NCI-H2081 (cell line): Measurements from ENCODE around the gene PLCL2.

Experiments used
- DNase-seq, 2 experiments: peaks; one replicate each; lab custom pipeline; 2025; lab: John Stamatoyannopoulos, UW

Gene PLCL2

DNA sequence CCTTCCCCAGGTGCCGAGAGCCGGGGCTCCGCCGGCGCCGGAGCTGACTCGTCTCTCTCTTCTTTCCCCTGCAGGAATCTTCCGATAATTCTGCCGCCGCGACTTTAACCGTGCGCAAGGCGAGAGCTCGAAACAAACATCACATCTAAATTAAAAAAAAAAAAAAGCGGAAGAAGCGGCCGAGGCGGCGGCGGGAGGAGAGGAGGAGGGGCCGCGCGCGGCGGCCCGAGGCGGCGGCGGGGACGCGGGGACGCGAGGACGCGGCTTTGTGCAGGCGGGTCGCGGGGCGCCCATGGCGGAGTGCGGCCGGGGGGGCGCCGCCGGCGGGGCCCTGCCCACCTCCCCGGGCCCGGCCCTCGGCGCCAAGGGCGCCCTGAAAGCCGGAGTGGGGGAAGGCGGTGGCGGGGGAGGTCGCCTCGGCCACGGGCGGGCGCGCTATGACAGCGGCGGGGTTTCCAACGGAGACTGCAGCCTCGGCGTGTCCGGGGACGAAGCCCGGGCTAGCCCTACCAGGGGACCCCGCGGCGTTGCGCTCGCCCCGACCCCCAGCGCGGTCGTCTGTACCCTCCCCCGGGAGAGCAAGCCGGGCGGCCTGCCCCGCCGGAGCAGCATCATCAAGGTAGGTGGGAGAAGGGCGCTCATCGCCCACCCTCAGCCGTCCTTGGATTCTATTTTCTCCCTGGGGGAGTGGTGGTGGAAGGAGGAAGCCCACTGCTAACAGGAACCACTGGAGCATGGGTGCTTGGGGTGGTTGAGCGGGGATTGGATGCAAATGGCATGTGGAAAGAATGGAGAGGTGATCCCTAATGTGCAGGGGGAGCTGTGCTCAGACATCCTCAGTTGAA is at the start of gene PLCL2:
Gene PLCL2, plus strand, starts transcription at position 208 of the 845 bp plus-strand sequence. Its CDS starts 85 bp downstream, at position 293.
- peak; percentile 35 to 49 for DNase-seq

GRCh38 chr3:16836505-16837237 is 48.1 kb upstream of the PLCL2 start:
- DNase-seq = no peak

GRCh38 chr3:16837602-16838001 is 47.2 kb upstream of the PLCL2 start:
- DNase-seq = no peak

GRCh38 chr3:16838561-16838960 is 46.2 kb upstream of the PLCL2 start:
- DNase-seq = no peak

GRCh38 chr3:16839271-16840100 is 45.3 kb upstream of the PLCL2 start:
- DNase-seq = no peak

GRCh38 chr3:16840101-16840424 is 44.7 kb upstream of the PLCL2 start:
- no peak for DNase-seq

DNA sequence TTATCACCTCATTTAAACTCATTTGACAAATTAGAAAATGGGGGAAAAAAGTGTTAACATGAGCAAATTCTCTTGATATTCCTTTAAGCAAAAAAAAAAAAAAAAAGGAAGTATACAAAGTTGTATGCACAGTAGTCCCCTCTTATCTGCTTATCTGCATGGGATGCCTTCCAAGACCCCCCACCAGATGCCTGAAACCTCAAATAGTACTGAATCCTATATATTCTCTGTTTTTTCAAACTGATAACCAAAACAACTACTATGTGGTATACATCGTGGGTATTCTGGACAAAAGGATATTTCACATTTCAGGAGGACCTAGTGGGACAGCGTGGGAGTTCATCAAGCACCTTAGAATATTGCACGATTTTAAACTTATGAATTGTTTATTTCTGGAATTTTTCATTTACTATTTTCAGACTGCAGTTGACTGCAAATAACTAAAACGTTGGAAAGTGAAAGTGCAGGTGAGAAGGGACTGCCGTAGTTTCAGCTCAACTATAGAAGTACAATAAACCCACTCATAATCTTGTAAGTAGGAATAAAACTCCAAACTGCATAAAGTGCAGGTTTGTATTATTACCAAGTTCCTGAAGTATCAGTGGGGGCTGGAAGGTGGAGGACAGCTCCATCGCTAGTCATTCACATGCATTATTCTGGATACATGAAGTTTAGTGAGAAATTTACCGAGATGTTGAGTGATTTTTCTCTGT is 43.6 kb upstream of the PLCL2 start:
- DNase-seq = no peak

DNA sequence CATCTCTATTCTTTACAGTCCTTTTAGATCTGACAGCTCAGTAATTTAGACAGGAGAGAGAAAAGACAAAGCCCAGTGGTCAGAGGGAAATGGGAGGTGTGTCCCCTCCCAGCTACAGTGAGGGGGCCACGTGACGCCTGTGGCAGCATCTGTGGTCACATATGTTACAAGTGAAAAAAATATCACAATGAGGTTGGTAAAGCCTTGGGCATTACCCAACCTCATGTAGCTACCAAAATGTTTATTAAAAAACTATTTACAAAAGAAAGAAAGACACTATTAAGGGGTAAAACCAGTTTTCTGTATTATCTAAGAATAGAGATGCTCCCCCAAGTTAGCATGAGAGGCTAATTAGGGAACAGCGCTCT is 42.9 kb upstream of the PLCL2 start:
- no peak for DNase-seq

GRCh38 chr3:16842272-16843270 is 42.2 kb upstream of the PLCL2 start:
- DNase-seq = peak; percentile 35 to 64

DNA sequence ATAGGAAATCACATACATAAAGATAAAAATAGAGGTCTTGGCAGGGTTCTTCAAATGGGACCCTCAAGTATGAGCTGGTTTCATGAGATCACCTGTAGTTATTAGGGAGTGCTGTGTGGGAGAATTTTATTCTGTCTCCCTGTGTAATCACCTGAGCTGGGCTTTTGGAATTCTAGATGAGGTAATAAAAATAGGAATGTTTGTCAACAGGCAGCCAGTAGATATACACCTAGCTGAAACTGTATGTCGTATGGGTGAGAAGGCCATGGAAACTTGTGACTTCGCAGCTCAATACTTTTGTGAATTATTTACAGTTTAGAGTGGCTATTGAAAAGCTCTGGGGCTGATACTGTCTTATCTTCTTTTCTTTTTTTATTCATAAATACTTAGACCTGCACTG is 40.5 kb upstream of the PLCL2 start:
- no peak for DNase-seq

- no peak for DNase-seq
These were observed 40.0 kb upstream of the PLCL2 start for GRCh38 chr3:16844791-16845190.

- DNase-seq = no peak
These were observed 38.2 kb upstream of the PLCL2 start for GRCh38 chr3:16846373-16847080.

GRCh38 chr3:16848007-16848406 is 36.7 kb upstream of the PLCL2 start:
- DNase-seq = no peak

DNA sequence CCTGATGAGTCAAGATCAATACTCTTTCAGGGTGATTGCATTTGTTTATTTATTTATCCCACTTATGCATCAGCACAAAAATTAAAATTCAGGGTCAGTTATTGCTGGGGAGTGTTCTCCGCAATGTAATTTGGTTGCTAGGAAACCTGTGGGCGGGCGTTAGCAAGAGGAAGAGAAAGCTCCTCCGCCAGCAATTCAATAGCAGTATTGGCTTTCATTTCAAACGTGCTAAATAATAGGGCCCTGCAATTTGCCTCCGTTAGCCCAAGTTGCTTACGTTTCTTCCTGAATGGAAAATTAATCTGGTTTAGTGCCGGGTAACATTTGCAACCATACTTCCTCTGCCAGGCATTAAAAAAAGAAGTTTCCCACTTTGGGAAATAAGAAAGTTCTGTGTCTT is 35.5 kb upstream of the PLCL2 start:
- DNase-seq = peak; percentile 75 to 83

GRCh38 chr3:16849795-16850194 is 35.0 kb upstream of the PLCL2 start:
- DNase-seq = no peak

- DNase-seq = no peak
These were observed 29.3 kb upstream of the PLCL2 start for GRCh38 chr3:16855497-16855896.

DNA sequence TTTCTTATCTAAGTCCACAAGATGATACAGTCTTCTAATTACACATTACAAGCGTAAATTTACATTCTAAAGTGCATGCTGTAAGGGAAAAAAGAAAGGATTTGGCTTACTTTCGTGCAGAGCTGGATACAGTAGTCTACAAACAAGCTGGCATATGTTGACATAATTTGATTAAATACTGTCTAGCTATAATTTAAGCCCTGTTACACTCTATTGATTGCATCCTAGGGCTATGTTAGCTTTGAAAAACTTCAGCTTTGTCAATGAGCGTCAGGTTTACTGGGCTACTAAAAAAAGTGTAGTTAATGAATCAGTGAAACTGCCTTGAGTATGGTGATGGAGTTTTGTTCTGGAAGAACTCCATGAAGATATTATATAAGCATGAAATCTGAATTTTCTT is 24.5 kb upstream of the PLCL2 start:
- DNase-seq = peak in 1 of 2 experiments; percentile 40

DNA sequence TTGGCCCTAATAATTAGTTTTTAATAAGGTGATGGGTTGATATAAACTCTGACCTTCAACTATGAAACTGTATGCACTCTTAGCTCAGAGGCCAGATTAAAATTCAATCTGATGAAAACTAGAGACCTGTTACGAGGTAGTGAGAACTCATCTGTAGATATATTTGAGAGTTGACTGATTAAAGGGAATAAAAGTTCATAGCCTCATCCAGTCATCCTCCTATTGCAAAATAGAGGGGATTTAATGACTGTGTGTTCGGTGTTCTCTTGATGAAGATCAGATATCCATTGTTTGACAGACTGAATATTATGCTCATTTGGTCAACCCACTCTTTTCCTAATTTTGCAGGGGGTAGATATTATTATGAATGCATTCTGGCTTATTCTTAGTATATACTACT is 23.3 kb upstream of the PLCL2 start:
- no peak for DNase-seq

- no peak for DNase-seq
These were observed 20.0 kb upstream of the PLCL2 start for GRCh38 chr3:16864610-16865313.
